ENCODE data around the gene EFR3B. TPM values are rescaled to one million over a fixed set of nuclear protein-coding genes. Genes with fewer than 3 reads are reported as not detected.

EFR3B gene
- total and polyA plus RNA-seq, 2 donors from 2014 or later, result 0.39 to 1.1 TPM

- H3K4me1 ChIP-seq (ENCODE audit: control insufficient read depth in 2 of 3, insufficient read depth in 2 of 3, low read depth in 1 of 3, low read length in 3 of 3), result no peaks in the 10 kb centered on the region
- DNase-seq (no peak), FAIRE-seq (no peak)
- H3K4me3 ChIP-seq (ENCODE audit: low read length in 3 of 3), result no peak overlapping the region
- no peak overlapping the region for H3K9ac ChIP-seq (ENCODE audit: low read length in 3 of 3)
- no peaks in the 10 kb centered on the region for H3K27me3 ChIP-seq (ENCODE audit: control insufficient read depth, insufficient read depth, low read length)
- H3K36me3 ChIP-seq (ENCODE audit: control insufficient read depth in 2 of 3, insufficient read depth in 3 of 3, low read length in 3 of 3), result no peaks in the 10 kb centered on the region
- TF ChIP-seq CTCF (IDR thresholded peaks at IDR 0.05; ENCODE audit: borderline replicate concordance, extremely low read depth, insufficient read depth), result no peak
- no peaks in the 10 kb centered on the region for H3K9me3 ChIP-seq (ENCODE audit: control insufficient read depth in 2 of 3, insufficient read depth in 1 of 3, low read length in 3 of 3)
- intact Hi-C loops (cut with DNase I), result no loop called here
- no peak overlapping the region for H3K27ac ChIP-seq (ENCODE audit: low read depth in 2 of 2, low read length in 2 of 2)
Measured at GRCh38 chr2:25056098-25056821, 14.4 kb downstream of the EFR3B start.

- no peak for TF ChIP-seq CTCF (IDR thresholded peaks at IDR 0.05; ENCODE audit: borderline replicate concordance, extremely low read depth, insufficient read depth)
- H3K27me3 ChIP-seq (ENCODE audit: control insufficient read depth, insufficient read depth, low read length), result no peaks in the 10 kb centered on the region
- H3K4me3 ChIP-seq (ENCODE audit: low read length in 3 of 3), result no peak overlapping the region
- no peak overlapping the region for H3K9ac ChIP-seq (ENCODE audit: low read length in 3 of 3)
- DNase-seq (no peak), FAIRE-seq (no peak)
- H3K4me1 ChIP-seq (ENCODE audit: control insufficient read depth in 2 of 3, insufficient read depth in 2 of 3, low read depth in 1 of 3, low read length in 3 of 3), result no peaks in the 10 kb centered on the region
- H3K27ac ChIP-seq (ENCODE audit: low read depth in 2 of 2, low read length in 2 of 2), result no peak overlapping the region
- intact Hi-C loops (cut with DNase I), result no loop called here
- no peaks in the 10 kb centered on the region for H3K36me3 ChIP-seq (ENCODE audit: control insufficient read depth in 2 of 3, insufficient read depth in 3 of 3, low read length in 3 of 3)
- H3K9me3 ChIP-seq (ENCODE audit: control insufficient read depth in 2 of 3, insufficient read depth in 1 of 3, low read length in 3 of 3), result peaks cover 0 to 9% (median 3%) of the 10 kb centered on the region in 3 donors
Measured at GRCh38 chr2:25062511-25062917, 20.6 kb downstream of the EFR3B start.

GRCh38 chr2:25063876-25064660 lies 22.2 kb downstream of the EFR3B start:
- no peaks in the 10 kb centered on the region for H3K27me3 ChIP-seq (ENCODE audit: control insufficient read depth, insufficient read depth, low read length)
- intact Hi-C loops (cut with DNase I), result no loop called here
- no peak overlapping the region for H3K4me3 ChIP-seq (ENCODE audit: low read length in 3 of 3)
- no peak for FAIRE-seq
- no peak for DNase-seq
- H3K27ac ChIP-seq (ENCODE audit: low read depth in 2 of 2, low read length in 2 of 2), result no peak overlapping the region
- no peak for TF ChIP-seq CTCF (IDR thresholded peaks at IDR 0.05; ENCODE audit: borderline replicate concordance, extremely low read depth, insufficient read depth)
- no peak overlapping the region for H3K9ac ChIP-seq (ENCODE audit: low read length in 3 of 3)
- H3K36me3 ChIP-seq (ENCODE audit: control insufficient read depth in 2 of 3, insufficient read depth in 3 of 3, low read length in 3 of 3), result no peaks in the 10 kb centered on the region
- H3K9me3 ChIP-seq (ENCODE audit: control insufficient read depth in 2 of 3, insufficient read depth in 1 of 3, low read length in 3 of 3), result peaks cover 0 to 9% (median 3%) of the 10 kb centered on the region in 3 donors
- no peaks in the 10 kb centered on the region for H3K4me1 ChIP-seq (ENCODE audit: control insufficient read depth in 2 of 3, insufficient read depth in 2 of 3, low read depth in 1 of 3, low read length in 3 of 3)
